HCT116 (cell line): ENCODE data around the gene PCK2.

Experiments used
- CEBPB ChIP-seq: IDR thresholded peaks from 2 replicates; pipeline ENCODE4 v1.6.1; 2012; ENCODE audit warnings: low read depth
- FOSL1 ChIP-seq: IDR thresholded peaks from 2 replicates; pipeline ENCODE4 v1.6.1; 2012; ENCODE audit warnings: low read depth
- POLR2A ChIP-seq: IDR thresholded peaks from 2 replicates; pipeline ENCODE4 v1.7.0; 2011; ENCODE audit warnings: borderline replicate concordance; ENCODE audit not compliant: insufficient read depth, insufficient read length; ENCODE audit errors: extremely low read depth
- ZFX ChIP-seq: fragments of 450-650 bp; IDR thresholded peaks from 2 replicates; pipeline ENCODE4 v1.6.1; 2017
- ZNF274 ChIP-seq: fragments of 200-500 bp; sonication (Bioruptor generic); IDR thresholded peaks from 2 replicates; pipeline ENCODE4 v1.6.1; 2014; ENCODE audit warnings: mild to moderate bottlenecking, low read depth, low read length, inconsistent platforms
- TF ChIP-seq, protein P1 (sequence below), 3 experiments: fragments of 200-600 bp in 1 of 3; sonication (generic) in 1 of 3; IDR thresholded peaks in 2 of 3; conservative IDR thresholded peaks in 1 of 3; 2 replicates each; pipeline ENCODE4 v1.5.1; 2012 to 2017; ENCODE audit warnings: low read depth in 2 of 3, low read length in 2 of 3, antibody characterized with exemption in 1 of 3, borderline replicate concordance in 1 of 3, control low read depth in 1 of 3, mild to moderate bottlenecking in 1 of 3, mixed read lengths in 1 of 3, mixed run types in 1 of 3, moderate library complexity in 1 of 3; ENCODE audit not compliant: insufficient read depth in 1 of 3
- TF ChIP-seq, protein P2 (sequence below): IDR thresholded peaks from 2 replicates; pipeline ENCODE4 v1.6.1; 2012; ENCODE audit warnings: low read depth

GRCh38 chr14:24066496-24067132 is 27.5 kb upstream of the PCK2 start:
- no peak for TF ChIP-seq POLR2A
- no peak for TF ChIP-seq CEBPB
- TF ChIP-seq ZNF274 = no peak
- TF ChIP-seq FOSL1 = no peak
- TF ChIP-seq, protein P1, sequence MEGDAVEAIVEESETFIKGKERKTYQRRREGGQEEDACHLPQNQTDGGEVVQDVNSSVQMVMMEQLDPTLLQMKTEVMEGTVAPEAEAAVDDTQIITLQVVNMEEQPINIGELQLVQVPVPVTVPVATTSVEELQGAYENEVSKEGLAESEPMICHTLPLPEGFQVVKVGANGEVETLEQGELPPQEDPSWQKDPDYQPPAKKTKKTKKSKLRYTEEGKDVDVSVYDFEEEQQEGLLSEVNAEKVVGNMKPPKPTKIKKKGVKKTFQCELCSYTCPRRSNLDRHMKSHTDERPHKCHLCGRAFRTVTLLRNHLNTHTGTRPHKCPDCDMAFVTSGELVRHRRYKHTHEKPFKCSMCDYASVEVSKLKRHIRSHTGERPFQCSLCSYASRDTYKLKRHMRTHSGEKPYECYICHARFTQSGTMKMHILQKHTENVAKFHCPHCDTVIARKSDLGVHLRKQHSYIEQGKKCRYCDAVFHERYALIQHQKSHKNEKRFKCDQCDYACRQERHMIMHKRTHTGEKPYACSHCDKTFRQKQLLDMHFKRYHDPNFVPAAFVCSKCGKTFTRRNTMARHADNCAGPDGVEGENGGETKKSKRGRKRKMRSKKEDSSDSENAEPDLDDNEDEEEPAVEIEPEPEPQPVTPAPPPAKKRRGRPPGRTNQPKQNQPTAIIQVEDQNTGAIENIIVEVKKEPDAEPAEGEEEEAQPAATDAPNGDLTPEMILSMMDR (IDR thresholded peaks at IDR 0.05 in 2 of 3, conservative IDR thresholded peaks at IDR 0.05 in 1 of 3; ENCODE audit: borderline replicate concordance in 1 of 3, insufficient read depth in 1 of 3, low read depth in 2 of 3, low read length in 2 of 3) = no peak
- TF ChIP-seq ZFX = no peak
- TF ChIP-seq, protein P2, sequence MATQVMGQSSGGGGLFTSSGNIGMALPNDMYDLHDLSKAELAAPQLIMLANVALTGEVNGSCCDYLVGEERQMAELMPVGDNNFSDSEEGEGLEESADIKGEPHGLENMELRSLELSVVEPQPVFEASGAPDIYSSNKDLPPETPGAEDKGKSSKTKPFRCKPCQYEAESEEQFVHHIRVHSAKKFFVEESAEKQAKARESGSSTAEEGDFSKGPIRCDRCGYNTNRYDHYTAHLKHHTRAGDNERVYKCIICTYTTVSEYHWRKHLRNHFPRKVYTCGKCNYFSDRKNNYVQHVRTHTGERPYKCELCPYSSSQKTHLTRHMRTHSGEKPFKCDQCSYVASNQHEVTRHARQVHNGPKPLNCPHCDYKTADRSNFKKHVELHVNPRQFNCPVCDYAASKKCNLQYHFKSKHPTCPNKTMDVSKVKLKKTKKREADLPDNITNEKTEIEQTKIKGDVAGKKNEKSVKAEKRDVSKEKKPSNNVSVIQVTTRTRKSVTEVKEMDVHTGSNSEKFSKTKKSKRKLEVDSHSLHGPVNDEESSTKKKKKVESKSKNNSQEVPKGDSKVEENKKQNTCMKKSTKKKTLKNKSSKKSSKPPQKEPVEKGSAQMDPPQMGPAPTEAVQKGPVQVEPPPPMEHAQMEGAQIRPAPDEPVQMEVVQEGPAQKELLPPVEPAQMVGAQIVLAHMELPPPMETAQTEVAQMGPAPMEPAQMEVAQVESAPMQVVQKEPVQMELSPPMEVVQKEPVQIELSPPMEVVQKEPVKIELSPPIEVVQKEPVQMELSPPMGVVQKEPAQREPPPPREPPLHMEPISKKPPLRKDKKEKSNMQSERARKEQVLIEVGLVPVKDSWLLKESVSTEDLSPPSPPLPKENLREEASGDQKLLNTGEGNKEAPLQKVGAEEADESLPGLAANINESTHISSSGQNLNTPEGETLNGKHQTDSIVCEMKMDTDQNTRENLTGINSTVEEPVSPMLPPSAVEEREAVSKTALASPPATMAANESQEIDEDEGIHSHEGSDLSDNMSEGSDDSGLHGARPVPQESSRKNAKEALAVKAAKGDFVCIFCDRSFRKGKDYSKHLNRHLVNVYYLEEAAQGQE = no peak
